ENCODE data around the gene FGFR2. TPM values are rescaled to one million over a fixed set of nuclear protein-coding genes. Genes with fewer than 3 reads are reported as not detected.

FGFR2 gene
- total and polyA plus RNA-seq, 9 of the 15 experiments (the other 6 are each of a cell fraction or from before 2014, with no cell fraction given), result 0.20 TPM; not detected in 8

DNA sequence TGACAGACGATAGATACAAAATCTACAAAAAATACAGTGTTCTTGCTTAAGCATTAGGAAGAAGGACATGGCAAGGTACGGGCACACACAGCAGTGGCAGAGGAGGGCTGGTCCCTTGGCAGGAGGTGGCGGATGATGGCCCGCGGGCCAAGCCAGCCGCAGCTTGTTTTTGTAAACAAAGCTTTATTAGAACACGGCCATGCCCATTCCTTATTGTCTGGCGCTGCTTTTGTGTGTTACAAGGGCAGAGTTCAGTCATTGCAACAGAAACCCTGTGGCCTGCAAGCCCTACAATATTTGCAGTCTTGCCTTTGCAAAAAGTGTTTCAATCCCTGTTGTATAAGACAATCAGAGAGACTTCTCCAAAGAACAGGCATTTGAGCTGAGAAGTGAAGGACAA, 30.7 kb downstream of the FGFR2 start (continued):
- TF ChIP-seq, protein P1, sequence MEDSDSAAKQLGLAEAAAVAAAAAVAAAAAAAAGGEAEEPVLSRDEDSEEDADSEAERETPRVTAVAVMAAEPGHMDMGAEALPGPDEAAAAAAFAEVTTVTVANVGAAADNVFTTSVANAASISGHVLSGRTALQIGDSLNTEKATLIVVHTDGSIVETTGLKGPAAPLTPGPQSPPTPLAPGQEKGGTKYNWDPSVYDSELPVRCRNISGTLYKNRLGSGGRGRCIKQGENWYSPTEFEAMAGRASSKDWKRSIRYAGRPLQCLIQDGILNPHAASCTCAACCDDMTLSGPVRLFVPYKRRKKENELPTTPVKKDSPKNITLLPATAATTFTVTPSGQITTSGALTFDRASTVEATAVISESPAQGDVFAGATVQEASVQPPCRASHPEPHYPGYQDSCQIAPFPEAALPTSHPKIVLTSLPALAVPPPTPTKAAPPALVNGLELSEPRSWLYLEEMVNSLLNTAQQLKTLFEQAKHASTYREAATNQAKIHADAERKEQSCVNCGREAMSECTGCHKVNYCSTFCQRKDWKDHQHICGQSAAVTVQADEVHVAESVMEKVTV (CRISPR knock-in tag; IDR thresholded peaks at IDR 0.05), result no peak
- TF ChIP-seq SNRNP70 (optimal IDR thresholded peaks at IDR 0.05; ENCODE audit: low read depth, low read length) (no peak), ZNF408 (CRISPR knock-in tag; IDR thresholded peaks at IDR 0.05; ENCODE audit: low read depth) (no peak)
- TF ChIP-seq, protein P2, sequence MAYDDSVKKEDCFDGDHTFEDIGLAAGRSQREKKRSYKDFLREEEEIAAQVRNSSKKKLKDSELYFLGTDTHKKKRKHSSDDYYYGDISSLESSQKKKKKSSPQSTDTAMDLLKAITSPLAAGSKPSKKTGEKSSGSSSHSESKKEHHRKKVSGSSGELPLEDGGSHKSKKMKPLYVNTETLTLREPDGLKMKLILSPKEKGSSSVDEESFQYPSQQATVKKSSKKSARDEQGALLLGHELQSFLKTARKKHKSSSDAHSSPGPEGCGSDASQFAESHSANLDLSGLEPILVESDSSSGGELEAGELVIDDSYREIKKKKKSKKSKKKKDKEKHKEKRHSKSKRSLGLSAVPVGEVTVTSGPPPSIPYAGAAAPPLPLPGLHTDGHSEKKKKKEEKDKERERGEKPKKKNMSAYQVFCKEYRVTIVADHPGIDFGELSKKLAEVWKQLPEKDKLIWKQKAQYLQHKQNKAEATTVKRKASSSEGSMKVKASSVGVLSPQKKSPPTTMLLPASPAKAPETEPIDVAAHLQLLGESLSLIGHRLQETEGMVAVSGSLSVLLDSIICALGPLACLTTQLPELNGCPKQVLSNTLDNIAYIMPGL (CRISPR knock-in tag; IDR thresholded peaks at IDR 0.05), result no peak
- TF ChIP-seq, protein P3, sequence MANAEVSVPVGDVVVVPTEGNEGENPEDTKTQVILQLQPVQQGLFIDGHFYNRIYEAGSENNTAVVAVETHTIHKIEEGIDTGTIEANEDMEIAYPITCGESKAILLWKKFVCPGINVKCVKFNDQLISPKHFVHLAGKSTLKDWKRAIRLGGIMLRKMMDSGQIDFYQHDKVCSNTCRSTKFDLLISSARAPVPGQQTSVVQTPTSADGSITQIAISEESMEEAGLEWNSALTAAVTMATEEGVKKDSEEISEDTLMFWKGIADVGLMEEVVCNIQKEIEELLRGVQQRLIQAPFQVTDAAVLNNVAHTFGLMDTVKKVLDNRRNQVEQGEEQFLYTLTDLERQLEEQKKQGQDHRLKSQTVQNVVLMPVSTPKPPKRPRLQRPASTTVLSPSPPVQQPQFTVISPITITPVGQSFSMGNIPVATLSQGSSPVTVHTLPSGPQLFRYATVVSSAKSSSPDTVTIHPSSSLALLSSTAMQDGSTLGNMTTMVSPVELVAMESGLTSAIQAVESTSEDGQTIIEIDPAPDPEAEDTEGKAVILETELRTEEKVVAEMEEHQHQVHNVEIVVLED (CRISPR knock-in tag; IDR thresholded peaks at IDR 0.05), result no peak

DNA sequence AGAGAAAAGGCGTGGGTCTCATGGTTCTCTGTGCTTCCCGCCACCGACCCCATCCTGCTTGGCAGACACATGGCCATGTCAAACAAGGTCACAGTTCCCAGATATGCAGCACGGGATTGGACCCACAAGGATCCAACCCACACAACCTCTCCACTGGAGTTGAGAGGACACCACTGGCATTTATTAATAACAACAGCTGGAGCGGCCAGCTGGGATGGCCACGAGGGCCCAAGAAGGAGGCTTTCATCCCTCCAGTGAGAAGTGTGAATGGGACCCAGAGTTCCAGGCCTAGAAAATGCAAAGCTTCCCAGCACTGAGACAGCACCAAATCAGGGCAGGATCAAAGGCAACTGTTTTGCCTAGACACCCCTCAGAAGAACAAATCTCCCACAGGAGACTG, 31.5 kb downstream of the FGFR2 start:
- FAIRE-seq, result no peak
- no TSS peak for BruUV-seq (replicated peaks)
- intact Hi-C loops (cut with micrococcal nuclease) (no loop called here), in situ Hi-C loops (cut with MboI) (no loop called here)
- no peak for DNase-seq (ENCODE audit: extremely low read depth in 1 of 4, low spot score in 3 of 4)
- POLR2A ChIA-PET, result no interaction called here
- Histone ChIP-seq H3K27ac (ENCODE audit: extremely low read depth, low read depth, low read length) (no peak overlapping the region), H3K79me2 (ENCODE audit: control insufficient read depth, insufficient read depth, low read length) (no peaks in the 10 kb centered on the region), H4K20me1 (replicated peaks; ENCODE audit: control insufficient read depth, insufficient read depth, low read length) (no peaks in the 10 kb centered on the region), H3K9me1 (ENCODE audit: control insufficient read depth, insufficient read depth, low read length) (no peaks in the 10 kb centered on the region), H3K4me2 (ENCODE audit: insufficient read depth, low read length) (no peak overlapping the region), H3K27me3 (ENCODE audit: control insufficient read depth in 2 of 2, insufficient read depth in 2 of 2, low read length in 2 of 2) (peaks cover 0 to 8% of the 10 kb centered on the region in 2 experiments; a peak in 1 of 5 replicates), H3K9ac (ENCODE audit: insufficient read depth in 1 of 2, low read depth in 2 of 2, low read length in 2 of 2) (no peak overlapping the region), H3K4me3 (no peak overlapping the region), H3K9me3 (replicated peaks; ENCODE audit: control insufficient read depth, insufficient read depth, low read depth, low read length) (no peaks in the 10 kb centered on the region), H3K36me3 (ENCODE audit: control insufficient read depth, insufficient read depth, low read length) (no peaks in the 10 kb centered on the region), H3K4me1 (replicated peaks in 1 of 2; ENCODE audit: control insufficient read depth in 2 of 2, insufficient read depth in 2 of 2, low read length in 2 of 2) (no peaks in the 10 kb centered on the region; a peak in 1 of 5 replicates), H2AFZ (ENCODE audit: low read depth, low read length) (no peak overlapping the region)
- no peak for ATAC-seq
- 0% methylated on average over 6 of the region's 6 CpGs for WGBS (ENCODE audit: insufficient coverage, low coverage, missing lambda C conversion rate)
- CTCF ChIA-PET (ENCODE audit: low intra/inter-chr PET ratio), result no interaction called here
- TF ChIP-seq CBX3 (IDR thresholded peaks at IDR 0.05; ENCODE audit: borderline replicate concordance in 1 of 2, low read length in 2 of 2) (no peak), MEIS2 (IDR thresholded peaks at IDR 0.05; ENCODE audit: partially characterized antibody) (no peak), CBX8 (IDR thresholded peaks at IDR 0.05; ENCODE audit: borderline replicate concordance, extremely low read depth, low read depth, low read length, poor library complexity, severe bottlenecking) (no peak), POLR2AphosphoS2 (IDR thresholded peaks at IDR 0.05; ENCODE audit: low read length) (no peak), ZNF445 (CRISPR knock-in tag; IDR thresholded peaks at IDR 0.05; ENCODE audit: low read depth) (no peak), BRD9 (IDR thresholded peaks at IDR 0.05; ENCODE audit: low read depth, partially characterized antibody) (no peak), EP400 (IDR thresholded peaks at IDR 0.05) (no peak)
- TF ChIP-seq, protein P4, sequence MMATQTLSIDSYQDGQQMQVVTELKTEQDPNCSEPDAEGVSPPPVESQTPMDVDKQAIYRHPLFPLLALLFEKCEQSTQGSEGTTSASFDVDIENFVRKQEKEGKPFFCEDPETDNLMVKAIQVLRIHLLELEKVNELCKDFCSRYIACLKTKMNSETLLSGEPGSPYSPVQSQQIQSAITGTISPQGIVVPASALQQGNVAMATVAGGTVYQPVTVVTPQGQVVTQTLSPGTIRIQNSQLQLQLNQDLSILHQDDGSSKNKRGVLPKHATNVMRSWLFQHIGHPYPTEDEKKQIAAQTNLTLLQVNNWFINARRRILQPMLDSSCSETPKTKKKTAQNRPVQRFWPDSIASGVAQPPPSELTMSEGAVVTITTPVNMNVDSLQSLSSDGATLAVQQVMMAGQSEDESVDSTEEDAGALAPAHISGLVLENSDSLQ (IDR thresholded peaks at IDR 0.05), result no peak
- TF ChIP-seq, protein P5, sequence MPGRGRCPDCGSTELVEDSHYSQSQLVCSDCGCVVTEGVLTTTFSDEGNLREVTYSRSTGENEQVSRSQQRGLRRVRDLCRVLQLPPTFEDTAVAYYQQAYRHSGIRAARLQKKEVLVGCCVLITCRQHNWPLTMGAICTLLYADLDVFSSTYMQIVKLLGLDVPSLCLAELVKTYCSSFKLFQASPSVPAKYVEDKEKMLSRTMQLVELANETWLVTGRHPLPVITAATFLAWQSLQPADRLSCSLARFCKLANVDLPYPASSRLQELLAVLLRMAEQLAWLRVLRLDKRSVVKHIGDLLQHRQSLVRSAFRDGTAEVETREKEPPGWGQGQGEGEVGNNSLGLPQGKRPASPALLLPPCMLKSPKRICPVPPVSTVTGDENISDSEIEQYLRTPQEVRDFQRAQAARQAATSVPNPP (IDR thresholded peaks at IDR 0.05; ENCODE audit: borderline replicate concordance, insufficient read depth, insufficient read length), result no peak
